DMS114 treated with DMSO at 0.1 percent for 48 hours (cell line): Measurements from ENCODE around the gene PHTF2.

Source experiments
- DNase-seq: peaks from one replicate; lab custom pipeline; 2025; ENCODE audit not compliant: unreplicated experiment; lab: John Stamatoyannopoulos, UW

The PHTF2 gene

GRCh38 chr7:77918676-77919075 is 120.1 kb downstream of the PHTF2 start:
- DNase-seq: no peak

- DNase-seq: no peak
Measured at GRCh38 chr7:77923419-77923818, 124.8 kb downstream of the PHTF2 start.

GRCh38 chr7:77930496-77930895 is 131.9 kb downstream of the PHTF2 start:
- no peak for DNase-seq

GRCh38 chr7:77931841-77932240 is 133.3 kb downstream of the PHTF2 start:
- DNase-seq: no peak

- no peak for DNase-seq
Measured at GRCh38 chr7:77933394-77933793, 134.8 kb downstream of the PHTF2 start.

DNA sequence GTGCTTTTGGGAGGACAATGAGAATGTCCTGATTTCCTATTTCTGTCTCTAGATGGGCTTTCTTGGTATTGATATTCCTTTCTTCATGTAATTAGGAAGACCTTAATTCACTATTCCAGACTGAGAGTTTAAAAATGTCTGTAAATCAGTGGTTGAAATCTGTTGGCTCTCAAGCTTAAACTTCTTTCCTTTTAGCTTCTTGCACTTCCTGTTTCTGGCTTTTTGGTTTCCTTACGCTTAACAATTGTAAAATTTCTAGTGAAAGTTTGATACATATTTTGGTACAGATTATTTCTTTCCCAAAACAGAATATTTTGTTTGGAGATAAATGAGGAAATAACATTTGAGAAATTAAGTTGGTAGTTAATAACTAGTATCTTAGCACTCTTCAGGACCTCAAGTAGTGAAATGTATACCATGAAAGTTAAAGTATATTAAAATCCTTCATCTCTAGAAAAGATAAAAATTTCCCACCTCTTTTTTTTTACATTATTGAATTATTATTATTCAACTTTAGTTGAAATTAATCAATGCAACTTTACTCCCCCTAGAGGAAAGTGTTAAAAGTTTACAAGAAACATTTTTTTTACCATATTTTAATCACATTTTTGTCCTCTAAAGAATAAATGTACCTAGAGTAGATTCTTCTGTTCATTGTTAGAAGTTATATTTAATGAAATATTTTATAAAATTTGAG is 137.2 kb downstream of the PHTF2 start:
- no peak for DNase-seq

GRCh38 chr7:77940647-77941046 is 142.1 kb downstream of the PHTF2 start:
- DNase-seq: peak; percentile 41

- no peak for DNase-seq
Measured at GRCh38 chr7:77942431-77942830, 143.9 kb downstream of the PHTF2 start.

DNA sequence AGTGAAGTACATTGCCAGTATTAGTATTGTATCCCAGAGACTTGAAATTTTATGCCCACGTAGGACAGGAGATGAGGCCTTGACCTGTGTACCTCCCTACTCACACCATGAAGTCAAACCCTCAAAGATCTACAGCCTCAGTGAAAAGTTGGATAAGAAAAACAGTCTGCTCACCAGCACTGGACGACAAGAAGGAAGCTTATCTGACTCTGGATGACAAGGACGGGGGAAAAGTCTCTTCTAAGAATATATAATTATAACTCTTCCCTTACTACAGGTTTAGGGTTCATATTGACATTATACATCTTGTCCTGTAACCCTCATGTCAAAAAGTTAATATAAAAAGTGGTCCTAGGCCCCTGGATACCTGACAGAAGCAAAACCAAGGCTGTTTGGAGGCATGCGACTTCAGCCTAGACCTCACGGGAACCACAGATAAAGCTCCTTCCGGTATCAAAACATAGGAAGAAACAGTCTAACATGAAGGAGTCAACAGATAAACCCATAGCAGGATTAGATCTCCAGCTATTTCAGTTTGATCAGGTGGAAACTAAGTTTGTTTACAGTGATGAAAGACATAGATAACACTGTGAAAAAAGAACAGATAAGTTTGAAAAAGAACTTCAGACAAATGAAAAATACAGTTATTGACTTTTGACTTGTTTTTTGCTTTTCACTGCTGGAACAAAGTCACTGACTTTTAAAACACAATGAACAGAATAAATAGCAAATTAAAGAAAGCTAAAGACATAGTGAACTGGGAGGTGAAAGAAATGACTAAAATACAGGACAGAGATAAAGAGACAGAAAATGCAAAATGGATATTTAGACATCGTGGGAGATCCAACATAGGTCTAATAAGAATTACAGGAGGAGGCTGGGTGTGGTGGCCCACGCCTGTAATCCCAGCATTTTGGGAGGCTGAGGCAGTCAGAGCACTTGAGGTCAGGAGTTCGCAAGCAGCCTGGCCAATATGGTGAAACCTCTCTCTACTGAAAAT is 145.9 kb downstream of the PHTF2 start:
- no peak for DNase-seq

GRCh38 chr7:77950548-77950947 is 152.0 kb downstream of the PHTF2 start:
- DNase-seq: no peak

GRCh38 chr7:77954773-77955555 is 156.4 kb downstream of the PHTF2 start:
- no peak for DNase-seq

DNA sequence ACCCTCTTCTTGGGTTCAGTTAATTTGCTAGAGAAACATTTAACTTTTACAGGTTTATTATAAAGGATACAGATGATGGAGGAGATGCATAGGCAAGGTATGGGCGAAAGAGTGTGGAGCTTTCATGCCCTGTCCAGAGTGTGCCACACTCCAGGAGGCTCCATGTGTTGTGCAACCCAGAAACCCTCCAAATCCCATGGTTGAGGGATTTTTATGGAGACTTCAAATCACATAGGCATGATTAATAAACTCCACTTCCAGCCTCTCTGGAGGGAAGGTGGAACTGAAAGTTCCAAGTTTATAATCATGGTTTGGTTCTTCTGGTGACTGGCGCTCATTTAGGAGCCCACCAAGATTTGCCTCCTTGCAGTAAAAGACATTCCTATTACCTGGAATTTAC is 159.9 kb downstream of the PHTF2 start:
- DNase-seq: no peak

GRCh38 chr7:77959080-77959479 is 160.5 kb downstream of the PHTF2 start:
- DNase-seq: no peak

DNA sequence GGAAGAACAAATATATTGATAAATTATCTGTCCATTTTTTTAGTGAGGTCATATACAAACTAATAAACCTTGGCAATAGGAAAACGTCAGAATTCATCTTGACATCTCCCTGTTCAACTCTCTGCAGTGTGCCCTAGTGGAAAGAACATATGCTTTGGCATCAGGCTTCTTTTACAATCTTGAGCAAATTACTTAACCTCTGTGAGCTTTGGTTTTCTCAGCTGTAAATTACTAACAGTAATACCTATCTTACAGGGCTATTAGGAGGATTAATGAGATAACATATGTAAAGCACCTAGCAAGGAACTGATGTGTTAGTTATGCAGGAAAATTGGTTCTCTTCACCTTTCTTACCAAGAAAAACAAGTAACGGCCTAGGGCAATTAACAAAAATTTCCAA is 161.8 kb downstream of the PHTF2 start:
- DNase-seq: no peak

GRCh38 chr7:77967429-77967828 is 168.9 kb downstream of the PHTF2 start:
- no peak for DNase-seq

DNA sequence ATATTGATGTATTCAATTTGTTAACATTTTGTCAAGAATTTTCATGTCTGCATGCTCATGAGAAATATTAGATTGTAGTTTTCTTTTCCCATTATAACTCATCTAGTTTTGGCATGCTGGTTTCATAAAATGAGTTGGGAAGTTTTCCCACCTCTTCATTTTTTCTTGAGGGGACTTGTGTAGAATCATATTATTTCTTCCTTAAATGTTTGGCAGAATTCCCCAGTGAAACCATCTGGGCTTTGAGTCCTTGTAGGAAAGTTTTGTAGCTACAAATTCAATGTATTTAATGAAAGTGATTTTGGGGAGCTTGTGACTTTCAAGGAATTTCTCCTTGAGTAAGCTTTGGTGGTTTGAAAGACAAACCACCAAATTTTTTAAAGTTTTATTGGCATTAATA is 173.2 kb downstream of the PHTF2 start:
- no peak for DNase-seq

- no peak for DNase-seq
Measured at GRCh38 chr7:77975672-77976480, 177.3 kb downstream of the PHTF2 start.

GRCh38 chr7:77979219-77979618 is 180.6 kb downstream of the PHTF2 start:
- DNase-seq: no peak

DNA sequence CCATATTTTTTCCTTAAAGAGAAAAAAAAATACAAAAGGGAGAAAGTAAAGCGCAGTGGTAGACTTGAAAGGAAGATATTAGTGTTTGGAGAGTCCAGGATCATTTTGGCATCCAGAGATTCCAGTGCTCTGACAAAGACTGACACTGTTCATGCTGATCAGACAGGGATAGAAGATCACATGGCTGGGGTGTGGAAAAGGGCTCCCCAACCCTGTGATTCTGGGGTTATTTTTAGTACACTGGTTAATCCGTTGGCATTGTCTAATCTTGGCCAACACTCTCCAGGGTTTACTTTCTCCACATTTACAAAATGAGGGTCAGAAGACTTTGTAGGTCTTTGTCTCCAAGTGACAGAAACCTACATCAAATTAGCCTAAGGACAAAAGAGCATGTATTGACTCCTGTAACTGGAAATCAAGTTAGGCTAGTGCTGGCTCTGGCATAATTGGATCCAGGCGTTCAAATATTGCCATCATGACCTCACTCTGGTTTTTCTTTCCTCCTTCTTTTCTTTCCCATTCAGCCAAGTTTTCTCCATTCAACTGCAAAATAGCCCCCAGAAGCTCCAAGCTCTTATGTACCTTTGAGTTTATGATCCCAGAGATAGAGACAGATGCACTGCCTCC is 181.6 kb downstream of the PHTF2 start:
- no peak for DNase-seq

DNA sequence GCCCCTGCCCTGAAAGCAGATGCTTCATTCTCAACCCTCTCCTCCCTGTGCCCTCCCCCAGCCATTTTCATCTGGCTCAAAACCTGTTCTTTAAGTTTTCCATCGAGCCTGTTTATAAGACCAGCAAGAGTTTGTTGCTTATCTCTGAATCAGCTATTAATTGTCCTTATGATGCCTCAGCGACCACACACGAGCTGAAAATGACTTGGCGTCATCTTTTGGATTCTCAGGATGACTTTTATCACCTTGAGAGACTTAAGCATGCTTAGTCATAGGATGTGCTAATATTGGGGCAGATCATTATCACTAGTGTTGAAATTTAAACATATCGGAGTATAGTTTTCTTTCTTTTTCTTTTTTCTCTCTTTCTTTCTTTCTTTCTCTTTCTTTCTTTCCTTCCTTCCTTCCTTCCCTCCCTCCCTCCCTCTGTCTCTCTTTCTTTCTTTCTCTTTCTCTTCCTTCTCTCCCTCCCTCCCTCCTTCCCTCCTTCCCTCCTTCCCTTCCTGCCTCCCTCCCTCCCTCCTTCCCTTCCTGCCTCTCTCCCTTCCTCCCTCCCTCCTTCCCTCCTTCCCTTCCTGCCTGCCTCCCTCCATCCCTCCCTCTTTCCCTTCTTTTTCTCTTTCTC is 184.5 kb downstream of the PHTF2 start:
- DNase-seq: no peak
